MG63 (cell line): ENCODE data around the gene PIERCE2. TPM values are rescaled to one million over a fixed set of nuclear protein-coding genes. Genes with fewer than 3 reads are reported as not detected.
"Not testable (repeated sequence)": the region's sequence is repeated elsewhere in the genome, so short reads cannot be mapped to it uniquely, and the experiment has no call there.

Experiments used
- DNase-seq: peaks from one replicate; pipeline ENCODE4 v3.0.0-alpha.2; 2020
- H3K27me3 ChIP-seq: fragments of 250-450 bp; sonication (Bioruptor Pico); 2 replicates; pipeline ENCODE4 v1.5.1; 2020; ENCODE audit warnings: mild to moderate bottlenecking, moderate library complexity
- H3K36me3 ChIP-seq: fragments of 250-450 bp; sonication (Bioruptor Pico); 2 replicates; pipeline ENCODE4 v1.5.1; 2020; ENCODE audit warnings: mild to moderate bottlenecking, moderate library complexity
- H3K4me3 ChIP-seq: fragments of 250-450 bp; sonication (Bioruptor Pico); 2 replicates; pipeline ENCODE4 v1.5.1; 2020; ENCODE audit warnings: mild to moderate bottlenecking, moderate library complexity
- H3K9me3 ChIP-seq: fragments of 250-450 bp; sonication (Bioruptor Pico); 2 replicates; pipeline ENCODE4 v1.5.1; 2020; ENCODE audit warnings: mild to moderate bottlenecking, moderate library complexity
- total RNA-seq: library from RNA; depleted of rRNA; stranded (reverse); fragments of >200 nt; shearing (Covaris generic); gene quantifications from 2 replicates; pipeline ENCODE4 v1.2.3, GENCODE V29; 2014; ENCODE audit warnings: low replicate concordance; rRNA removed

PIERCE2 gene, protein sequence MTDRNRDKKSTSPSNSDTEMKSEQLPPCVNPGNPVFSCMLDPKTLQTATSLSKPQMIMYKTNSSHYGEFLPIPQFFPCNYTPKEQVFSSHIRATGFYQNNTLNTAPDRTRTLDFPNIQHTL
- 3.7 TPM in 1 of 2 replicates, not detected in the other for total RNA-seq

DNA sequence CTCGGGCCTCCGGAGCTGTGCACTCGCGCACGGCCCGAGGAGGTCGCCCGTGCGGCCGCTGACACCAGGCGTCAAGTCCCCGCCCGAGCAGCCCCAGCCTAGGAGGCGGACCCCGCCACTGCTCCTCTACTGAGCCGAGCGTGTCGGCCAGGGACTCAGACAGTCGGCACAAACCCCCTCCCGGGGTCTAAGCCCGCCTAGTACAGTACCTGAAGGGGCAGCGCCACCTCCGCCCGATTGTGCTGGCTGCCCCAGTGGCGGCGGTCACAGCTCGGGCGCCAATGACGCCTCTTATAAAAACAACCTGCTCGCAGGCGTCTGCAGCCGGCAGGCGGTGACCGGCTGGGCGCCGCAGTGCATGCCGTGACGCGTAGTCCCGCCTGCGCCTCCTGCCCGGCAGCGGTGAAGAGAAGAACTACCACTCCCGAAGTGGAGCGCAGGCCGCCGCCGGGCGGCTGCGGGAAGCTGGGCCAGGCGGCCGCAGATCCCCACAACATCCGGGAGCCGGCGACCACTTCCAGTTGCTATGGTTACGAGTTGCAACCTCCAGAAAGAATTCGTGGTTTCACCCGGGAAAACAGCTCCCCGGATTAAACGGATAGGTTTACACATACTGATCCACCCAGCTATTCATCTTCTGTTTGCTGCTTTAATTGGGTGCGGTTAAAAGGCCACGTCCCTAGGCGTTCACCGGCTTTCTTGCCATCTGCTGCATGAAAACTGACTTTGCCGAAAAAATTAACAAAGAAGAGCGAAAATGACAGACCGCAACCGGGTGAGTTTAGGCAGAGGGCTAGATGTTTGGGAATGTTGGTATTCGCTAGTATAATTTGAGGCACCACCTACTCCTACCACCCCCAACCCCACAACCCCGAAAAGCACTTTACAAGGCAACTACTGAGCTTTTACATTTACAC, at the start of gene PIERCE2, which contains the start of gene CCPG1:
Gene PIERCE2, plus strand, starts transcription at position 484 of the 917 bp plus-strand sequence. Its CDS starts 274 bp downstream, at position 758.
Gene CCPG1, minus strand, starts transcription at position 348 of the 917 bp plus-strand sequence. CDS start 18,935 bp downstream, outside the sequence.
- H3K4me3 ChIP-seq, result peak within 1 kb of the TSS; percentile 75
- H3K27me3 ChIP-seq, result no peaks in the 10 kb centered on the region
- peak; percentile 92 for DNase-seq
- H3K9me3 ChIP-seq, result no peaks in the 10 kb centered on the region
- no peaks in the 10 kb centered on the region for H3K36me3 ChIP-seq

DNA sequence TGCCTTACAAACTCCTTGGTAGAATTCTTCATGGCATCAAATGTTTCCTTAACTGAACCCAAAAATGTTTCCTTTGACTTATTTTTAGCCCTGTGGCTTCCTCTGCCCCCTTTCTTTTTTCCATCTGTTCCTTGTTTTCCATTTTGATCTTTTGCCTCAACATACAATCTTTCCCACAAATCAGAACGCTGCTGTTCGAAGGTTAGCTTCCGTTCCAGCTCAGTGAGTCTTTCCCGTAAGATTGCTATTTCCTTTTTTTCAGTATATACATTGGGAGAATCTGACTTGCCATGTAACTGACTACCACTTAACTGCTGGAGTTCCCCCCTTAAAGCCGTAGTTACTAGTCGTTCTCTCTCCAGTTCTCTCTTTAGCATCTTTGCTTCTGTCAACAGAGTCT, 48.0 kb upstream of the PIERCE2 start:
- Histone ChIP-seq H3K9me3 (no peaks in the 10 kb centered on the region), H3K36me3 (no peaks in the 10 kb centered on the region), H3K4me3 (no peak overlapping the region), H3K27me3 (no peaks in the 10 kb centered on the region)
- no peak for DNase-seq

DNA sequence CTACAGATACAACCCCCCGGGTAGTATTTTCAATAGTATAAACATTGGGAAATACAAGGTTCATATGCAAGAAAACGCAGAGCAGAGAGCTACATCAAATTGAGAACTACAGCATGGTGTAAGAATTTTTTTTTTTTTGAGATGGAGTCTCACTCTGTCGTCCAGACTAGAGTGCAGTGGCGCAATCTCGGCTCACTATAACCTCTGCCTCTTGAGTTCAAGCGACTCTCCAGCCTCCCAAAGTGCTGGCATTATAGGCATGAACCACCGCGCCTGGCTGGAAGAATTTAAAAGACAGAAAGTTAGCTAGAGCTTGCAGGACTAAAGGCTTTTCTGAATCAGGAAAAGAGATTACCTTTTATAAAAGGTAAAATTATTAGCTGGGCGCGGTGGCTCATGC, 47.2 kb upstream of the PIERCE2 start:
- DNase-seq, result no peak
- no peak overlapping the region for H3K4me3 ChIP-seq
- H3K27me3 ChIP-seq, result no peaks in the 10 kb centered on the region
- no peaks in the 10 kb centered on the region for H3K9me3 ChIP-seq
- no peaks in the 10 kb centered on the region for H3K36me3 ChIP-seq

DNA sequence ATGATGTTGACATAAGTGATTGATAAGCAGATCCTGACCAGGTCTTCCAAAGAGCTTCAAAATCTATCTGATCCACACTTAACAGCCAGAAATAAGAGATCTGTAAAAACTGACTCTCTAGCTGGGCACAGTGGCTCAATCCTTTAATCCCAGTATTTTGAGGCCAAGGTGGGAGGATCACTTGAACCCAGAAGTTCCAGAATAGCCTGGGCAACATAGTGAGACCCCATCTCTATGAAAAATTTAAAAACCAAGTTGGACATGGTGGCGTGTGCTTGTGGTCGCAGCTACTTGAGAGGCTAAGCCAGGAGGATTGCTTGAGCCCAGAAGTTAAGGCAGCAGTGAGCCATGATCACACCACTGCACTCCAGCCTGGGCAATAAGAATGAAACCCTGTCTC, 45.7 kb upstream of the PIERCE2 start:
- no peaks in the 10 kb centered on the region for H3K9me3 ChIP-seq
- DNase-seq, result no peak
- no peak overlapping the region for H3K4me3 ChIP-seq
- no peaks in the 10 kb centered on the region for H3K27me3 ChIP-seq
- H3K36me3 ChIP-seq, result no peaks in the 10 kb centered on the region

DNA sequence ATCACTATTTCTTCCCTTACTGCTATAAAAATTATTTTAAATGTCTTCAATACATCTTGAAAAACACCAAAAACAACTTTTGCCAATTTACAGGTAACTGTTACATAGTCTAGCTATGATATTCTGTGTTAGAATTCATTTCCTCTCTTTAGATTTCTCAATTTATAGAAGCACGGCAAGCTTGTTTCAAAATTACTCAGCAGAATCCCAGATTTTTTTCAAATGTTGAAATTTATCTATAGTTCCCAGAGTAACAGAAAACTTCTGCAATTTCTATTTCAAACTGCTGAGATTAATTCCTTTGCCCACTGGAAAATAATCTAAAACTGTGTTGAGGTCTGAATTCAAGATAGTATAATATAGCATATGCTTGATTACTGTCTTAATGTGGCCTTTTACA, 41.3 kb upstream of the PIERCE2 start:
- no peaks in the 10 kb centered on the region for H3K36me3 ChIP-seq
- no peak overlapping the region for H3K4me3 ChIP-seq
- H3K27me3 ChIP-seq, result no peaks in the 10 kb centered on the region
- no peaks in the 10 kb centered on the region for H3K9me3 ChIP-seq
- no peak for DNase-seq

DNA sequence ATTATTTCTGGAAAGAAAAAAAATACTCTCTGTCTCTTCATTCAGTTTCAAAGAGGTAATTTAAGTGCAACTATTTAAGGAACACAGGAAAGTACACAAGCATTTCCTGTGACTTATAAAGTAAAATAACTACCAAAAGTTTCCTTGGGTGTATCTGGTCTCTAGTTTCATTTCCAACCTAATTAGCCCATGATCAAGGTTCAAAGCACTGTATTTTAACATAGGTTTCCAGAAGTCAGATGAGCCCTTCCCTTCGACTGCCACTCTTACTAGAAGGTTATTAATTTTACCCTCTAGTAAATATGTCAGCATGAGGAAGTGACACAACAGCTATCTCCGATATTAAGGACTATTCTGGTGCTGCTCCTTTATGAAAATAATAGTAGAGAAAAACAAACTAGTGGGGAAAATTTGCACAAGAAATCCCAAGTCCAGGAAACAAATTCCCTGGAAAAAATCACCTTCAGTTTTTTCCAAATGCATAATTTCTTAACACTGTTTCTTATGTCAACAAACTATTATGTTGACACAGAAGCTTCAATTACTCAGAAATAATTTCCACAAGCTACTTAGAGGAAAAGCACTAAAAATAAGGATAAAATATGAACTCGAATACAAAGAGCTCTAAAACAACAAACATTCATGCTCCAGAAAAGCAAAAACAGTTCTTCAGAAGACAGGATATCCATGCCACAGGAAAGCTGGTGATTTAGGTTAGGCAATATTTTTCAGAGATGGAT, 35.4 kb upstream of the PIERCE2 start:
- no peak for DNase-seq
- H3K36me3 ChIP-seq, result no peaks in the 10 kb centered on the region
- H3K4me3 ChIP-seq, result no peak overlapping the region
- no peaks in the 10 kb centered on the region for H3K27me3 ChIP-seq
- H3K9me3 ChIP-seq, result no peaks in the 10 kb centered on the region

DNA sequence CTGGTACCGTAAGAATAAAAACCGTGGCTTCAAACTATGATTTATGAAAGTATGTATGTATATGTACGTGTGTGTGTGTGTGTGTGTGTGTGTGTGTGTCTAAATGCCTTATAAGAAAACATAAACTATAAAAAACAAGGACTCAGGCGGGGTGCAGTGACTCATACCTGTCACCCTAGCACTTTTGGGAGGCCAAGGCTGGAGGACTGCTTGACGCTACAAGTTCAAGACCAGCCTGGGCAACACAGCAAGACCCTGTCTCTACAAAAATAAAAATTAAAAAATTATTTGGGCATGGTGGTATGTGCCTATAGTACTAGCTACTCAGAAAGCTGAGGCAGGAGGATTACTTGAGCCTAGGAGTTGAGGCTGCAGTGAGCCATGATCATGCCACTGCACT, 29.2 kb upstream of the PIERCE2 start:
- DNase-seq, result no peak

DNA sequence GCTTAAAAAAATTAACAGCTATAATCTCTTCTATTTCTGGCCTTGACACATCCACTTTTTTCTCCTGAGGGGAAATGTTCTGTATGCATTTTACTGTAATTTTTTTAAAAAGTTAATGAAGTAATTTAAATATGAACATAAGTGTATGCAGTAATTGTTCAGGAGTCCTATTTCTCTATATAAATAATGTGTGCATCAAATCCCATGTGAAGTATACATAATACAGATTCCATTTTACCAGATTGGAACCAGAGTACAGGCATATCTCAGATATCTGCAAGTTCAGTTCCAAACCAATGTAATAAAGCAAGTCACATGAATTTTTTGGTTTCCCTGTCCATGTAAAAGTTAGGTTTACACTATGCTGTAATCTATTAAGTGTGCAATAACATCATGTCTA, 26.7 kb upstream of the PIERCE2 start:
- no peaks in the 10 kb centered on the region for H3K9me3 ChIP-seq
- no peaks in the 10 kb centered on the region for H3K27me3 ChIP-seq
- H3K36me3 ChIP-seq, result peaks cover 4% of the 10 kb centered on the region
- H3K4me3 ChIP-seq, result no peak overlapping the region
- DNase-seq, result no peak

More for the DNA sequence above, 29.2 kb upstream of the PIERCE2 start:
- Histone ChIP-seq H3K36me3 (peaks cover 2% of the 10 kb centered on the region), H3K4me3 (no peak overlapping the region), H3K9me3 (no peaks in the 10 kb centered on the region), H3K27me3 (no peaks in the 10 kb centered on the region)

DNA sequence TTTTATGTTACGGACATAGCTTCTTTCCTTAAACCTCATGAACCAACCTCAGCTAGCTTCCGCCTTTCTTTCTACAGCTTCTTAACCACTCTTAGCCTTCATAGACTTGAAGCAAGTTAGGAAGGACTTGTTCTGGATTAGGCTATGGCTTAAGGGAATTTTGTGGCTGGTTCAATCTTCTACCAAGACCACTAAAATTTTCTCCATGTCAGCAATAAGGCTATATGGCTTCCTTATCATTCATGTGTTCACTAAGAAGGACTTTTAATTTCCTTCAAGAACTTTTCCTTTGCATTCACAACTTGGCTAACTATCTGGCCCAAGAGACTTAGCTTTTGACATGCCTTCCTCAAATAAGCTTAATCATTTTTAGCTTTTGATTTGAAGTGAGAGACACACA, 24.6 kb upstream of the PIERCE2 start:
- DNase-seq, result no peak
- Histone ChIP-seq H3K27me3 (no peaks in the 10 kb centered on the region), H3K4me3 (no peak overlapping the region), H3K36me3 (peaks cover 4% of the 10 kb centered on the region), H3K9me3 (no peaks in the 10 kb centered on the region)

DNA sequence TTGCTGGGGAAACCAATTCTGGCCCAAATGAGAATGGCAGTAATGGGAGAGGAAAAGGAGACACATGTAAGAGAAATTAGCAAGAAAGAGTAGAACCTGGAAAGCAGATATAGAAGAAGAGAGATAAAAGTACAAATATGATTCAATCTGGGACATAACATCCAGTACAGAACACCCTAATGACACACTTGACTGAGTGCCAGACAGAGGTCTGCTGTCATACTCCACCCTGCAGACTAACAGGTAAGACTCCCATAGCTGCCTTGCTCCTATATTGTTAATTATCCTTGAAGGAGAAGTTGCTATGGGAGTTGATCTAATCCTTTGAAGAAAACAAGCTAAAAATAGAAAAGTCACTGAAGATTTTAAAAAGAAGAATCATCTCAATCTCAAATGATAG, 21.3 kb upstream of the PIERCE2 start:
- Histone ChIP-seq H3K9me3 (no peaks in the 10 kb centered on the region), H3K36me3 (peaks cover 4% of the 10 kb centered on the region), H3K27me3 (no peaks in the 10 kb centered on the region), H3K4me3 (no peak overlapping the region)
- no peak for DNase-seq

DNA sequence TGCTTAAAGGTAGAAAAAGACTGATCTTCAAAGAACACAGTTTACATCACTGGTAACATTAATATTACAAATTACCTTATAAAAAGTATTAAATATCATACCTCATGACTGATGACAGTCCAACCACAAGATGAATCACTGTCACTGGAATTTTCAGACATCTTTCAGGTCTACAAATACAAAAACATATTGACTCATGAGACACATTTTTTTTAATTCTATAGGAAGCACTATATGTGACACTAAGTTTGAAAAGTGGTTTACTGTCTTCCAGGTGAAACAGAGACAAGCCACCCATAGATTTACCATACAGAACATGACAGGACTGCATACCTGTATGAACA, 19.1 kb upstream of the PIERCE2 start:
- no peak for DNase-seq
- Histone ChIP-seq H3K27me3 (no peaks in the 10 kb centered on the region), H3K4me3 (no peak overlapping the region), H3K36me3 (peaks cover 2% of the 10 kb centered on the region; the same call in 1 of the 2 replicates), H3K9me3 (no peaks in the 10 kb centered on the region)

DNA sequence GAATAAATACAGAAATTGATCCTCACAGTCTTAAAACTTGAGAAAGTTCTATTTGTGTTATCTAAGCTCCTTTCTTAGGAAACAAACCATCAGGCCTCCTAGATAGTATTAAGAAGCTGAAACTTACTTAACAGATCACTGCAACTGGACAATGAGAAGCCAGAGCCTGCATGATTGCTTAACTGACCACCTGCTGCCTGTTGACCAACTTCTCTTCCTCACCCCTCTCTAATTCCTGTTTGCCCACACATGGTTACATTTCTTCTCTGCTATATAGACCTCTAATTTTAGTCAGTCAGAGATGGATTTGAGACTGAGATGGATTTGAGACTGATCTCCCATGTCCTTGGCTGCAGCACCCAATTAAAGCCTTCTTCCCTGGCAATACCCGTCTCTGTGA, 13.6 kb upstream of the PIERCE2 start:
- Histone ChIP-seq H3K4me3 (no peak overlapping the region), H3K27me3 (no peaks in the 10 kb centered on the region), H3K9me3 (peaks cover 4% of the 10 kb centered on the region; the same call in 1 of the 2 replicates), H3K36me3 (no peaks in the 10 kb centered on the region)
- DNase-seq, result no peak

DNA sequence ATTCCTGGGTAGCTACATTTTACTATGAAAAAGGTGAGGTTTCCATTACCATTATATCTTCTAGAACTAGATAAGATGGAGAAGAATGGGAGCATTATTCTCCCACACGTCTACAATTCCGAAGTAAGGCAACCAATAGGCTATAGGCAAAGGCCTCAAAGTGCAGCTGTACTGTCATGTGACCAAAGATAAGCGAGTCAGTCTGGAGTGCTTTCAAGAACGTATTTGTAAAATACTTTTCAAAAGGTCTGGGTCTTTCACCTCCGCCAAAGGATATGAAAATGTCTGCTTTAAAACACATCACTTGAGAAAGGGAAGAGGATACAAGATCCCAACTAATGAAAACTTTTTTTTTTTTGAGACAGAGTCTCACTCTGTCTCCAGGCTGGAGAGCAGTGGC, 10.1 kb upstream of the PIERCE2 start:
- Histone ChIP-seq H3K27me3 (no peaks in the 10 kb centered on the region), H3K9me3 (peaks cover 4% of the 10 kb centered on the region; the same call in 1 of the 2 replicates), H3K4me3 (no peak overlapping the region), H3K36me3 (no peaks in the 10 kb centered on the region)
- no peak for DNase-seq

DNA sequence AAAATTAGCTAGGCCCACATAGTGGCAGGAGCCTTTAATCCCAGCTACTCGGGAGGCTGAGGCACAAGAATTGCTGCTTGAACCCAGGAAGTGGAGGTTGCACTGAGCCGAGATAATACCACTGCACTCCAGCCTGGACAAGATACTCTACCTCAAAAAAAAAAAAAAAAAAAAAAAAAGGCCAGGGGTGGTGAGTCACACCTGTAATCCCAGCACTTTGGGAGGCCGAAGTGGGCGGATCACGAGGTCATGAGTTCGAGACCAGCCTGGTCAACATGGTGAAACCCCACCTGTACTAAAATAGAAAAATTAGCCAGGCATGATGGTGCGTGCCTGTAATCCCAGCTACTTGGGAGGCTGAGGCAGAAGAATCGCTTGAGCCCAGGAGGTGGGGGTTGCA, 8.2 kb upstream of the PIERCE2 start:
- H3K27me3 ChIP-seq, H3K9me3 ChIP-seq, DNase-seq, H3K4me3 ChIP-seq, H3K36me3 ChIP-seq: not testable (repeated sequence)

DNA sequence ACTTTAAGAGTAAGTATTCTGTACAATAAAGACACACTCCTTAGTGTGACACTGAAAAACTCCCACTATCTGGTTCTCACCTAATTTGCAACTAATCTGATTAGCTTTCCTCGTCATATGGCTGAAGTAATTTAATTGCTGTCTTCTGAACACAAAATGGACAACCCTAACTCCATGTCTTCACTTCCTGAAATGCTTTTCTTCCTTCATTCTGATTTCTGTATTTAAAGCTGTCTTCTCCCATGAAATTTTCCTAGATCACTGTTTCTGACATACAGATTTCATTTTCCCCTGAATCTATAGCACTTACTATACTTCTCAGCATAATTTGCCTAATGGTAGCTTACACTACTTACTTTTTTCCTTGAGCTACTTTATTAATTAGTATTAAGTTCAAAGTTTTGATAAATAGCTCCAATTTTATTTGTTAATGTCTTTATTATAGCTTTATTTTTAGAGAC, 6.5 kb upstream of the PIERCE2 start:
- Histone ChIP-seq H3K36me3 (no peaks in the 10 kb centered on the region), H3K9me3 (no peaks in the 10 kb centered on the region), H3K4me3 (no peak overlapping the region), H3K27me3 (no peaks in the 10 kb centered on the region)
- DNase-seq, result no peak

DNA sequence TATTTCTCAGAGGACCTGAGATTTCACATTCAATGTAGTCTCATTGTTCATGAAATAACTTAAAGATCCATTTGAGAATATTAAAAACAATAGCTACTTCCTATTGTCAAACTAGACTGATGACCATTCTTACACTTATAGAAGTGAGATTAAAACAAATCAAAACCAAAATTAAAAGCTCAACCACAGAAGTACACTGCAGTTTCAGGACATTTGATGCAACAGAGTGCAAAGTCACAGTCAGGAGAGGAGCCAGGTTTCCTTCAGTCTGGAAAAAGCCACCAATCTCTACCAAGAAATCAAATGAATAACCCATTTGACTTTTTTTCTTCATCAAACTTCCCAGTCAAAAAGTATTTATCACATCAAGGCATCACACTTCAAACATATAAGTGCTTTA, 5.6 kb upstream of the PIERCE2 start:
- Histone ChIP-seq H3K36me3 (no peaks in the 10 kb centered on the region), H3K4me3 (no peak overlapping the region), H3K27me3 (no peaks in the 10 kb centered on the region), H3K9me3 (no peaks in the 10 kb centered on the region)
- DNase-seq, result no peak

DNA sequence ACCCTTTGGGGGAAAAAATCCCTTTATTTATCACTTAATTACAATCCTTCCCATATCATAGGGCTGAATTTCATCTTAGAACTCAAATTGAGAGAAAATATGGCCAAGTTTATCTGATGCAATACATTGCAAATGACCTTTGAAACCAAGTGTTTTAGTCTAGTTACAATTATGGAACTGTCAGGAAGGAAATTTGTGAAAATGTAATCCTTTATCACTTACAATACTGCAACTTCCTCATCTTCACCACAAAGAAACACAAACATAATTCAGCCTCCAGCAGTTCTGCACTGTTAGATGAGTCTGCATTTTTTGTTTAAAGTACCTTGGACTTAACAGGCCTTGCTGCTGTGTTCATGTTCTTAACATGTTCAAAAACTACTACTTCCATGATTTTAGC, 4.8 kb upstream of the PIERCE2 start:
- Histone ChIP-seq H3K9me3 (no peaks in the 10 kb centered on the region), H3K36me3 (no peaks in the 10 kb centered on the region), H3K27me3 (no peaks in the 10 kb centered on the region), H3K4me3 (no peak overlapping the region)
- no peak for DNase-seq
